Tibial artery (tissue), 4 donors: ENCODE data around the gene ZNF146.
A peak's percentile ranks its signal among the peaks of the same experiment; 100 is the strongest.

ENCODE experiments used
- DNase-seq, 2 donors: peaks; one replicate each; pipeline ENCODE4 v3.0.0-alpha.2; 2019
- H3K27ac ChIP-seq, 2 donors: fragments of 200-600 bp; sonication (generic) in 1 of 2; 1 replicate in 1 of 2; 2 replicates in 1 of 2; pipeline ENCODE4 v1.5.1; 2018 to 2019; ENCODE audit warnings: mild to moderate bottlenecking in 1 of 2
- H3K27me3 ChIP-seq, 2 donors: fragments of 200-600 bp; sonication (generic) in 1 of 2; one replicate each; pipeline versions ENCODE4 v1.5.1 to v1.6.0; 2016 to 2019
- H3K36me3 ChIP-seq, 3 donors: fragments of 200-600 bp; sonication (generic) in 2 of 3; one replicate each; pipeline ENCODE4 v1.5.1; 2016 to 2019; ENCODE audit warnings: mild to moderate bottlenecking in 2 of 3
- H3K4me1 ChIP-seq, 4 donors: fragments of 200-600 bp; sonication (generic) in 2 of 4; 1 replicate in 3 of 4; 2 replicates in 1 of 4; pipeline ENCODE4 v1.5.1; 2016 to 2019
- H3K4me3 ChIP-seq, 2 donors: fragments of 200-600 bp; sonication (generic) in 1 of 2; 1 replicate in 1 of 2; 2 replicates in 1 of 2; pipeline ENCODE4 v1.5.1; 2018 to 2019; ENCODE audit warnings: mild to moderate bottlenecking in 2 of 2
- H3K9me3 ChIP-seq, 3 donors: fragments of 200-600 bp; sonication (generic) in 1 of 3; one replicate each; pipeline ENCODE4 v1.5.1; 2016 to 2019
- intact Hi-C: fragments of 100-400 bp; cut with DNase I; formaldehyde crosslinking; loops from one replicate; pipeline ENCODE4 v1.15.0; 2023; ENCODE audit warnings: low total_unique reads
- TF ChIP-seq, protein P1 (sequence below), 2 experiments: fragments of 200-600 bp in 1 of 2; fragments of 450-650 bp in 1 of 2; IDR thresholded peaks; one replicate each; pipeline ENCODE4 v1.5.1; 2017 to 2019; ENCODE audit warnings: antibody characterized with exemption in 2 of 2, mild to moderate bottlenecking in 1 of 2, moderate library complexity in 1 of 2

Gene ZNF146

DNA sequence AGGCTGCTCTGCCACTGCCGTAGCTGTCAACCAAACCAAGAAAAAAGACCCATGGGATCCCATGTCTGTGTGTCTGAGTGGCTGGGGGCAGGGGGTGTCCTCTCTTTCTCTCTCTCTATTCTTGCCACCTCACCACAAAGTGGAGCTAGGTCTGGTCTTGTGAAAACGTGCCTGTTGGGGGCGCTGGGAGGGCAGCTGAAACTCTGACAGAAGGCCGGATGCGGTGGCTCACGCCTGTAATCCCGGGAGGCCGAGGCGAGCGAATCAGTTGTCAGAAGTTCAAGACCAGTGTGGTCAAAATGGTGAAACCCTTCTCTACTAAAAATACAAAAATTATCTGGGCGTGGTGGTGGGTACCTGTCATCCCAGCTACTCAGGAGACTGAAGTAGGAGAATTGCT, 29.2 kb downstream of the ZNF146 start:
- H3K4me1 ChIP-seq: peaks cover 0 to 14% (median 0%) of the 10 kb centered on the region in 4 donors
- DNase-seq: no peak
- intact Hi-C loops: no loop called here
- no peak overlapping the region for H3K4me3 ChIP-seq
- TF ChIP-seq, protein P1, sequence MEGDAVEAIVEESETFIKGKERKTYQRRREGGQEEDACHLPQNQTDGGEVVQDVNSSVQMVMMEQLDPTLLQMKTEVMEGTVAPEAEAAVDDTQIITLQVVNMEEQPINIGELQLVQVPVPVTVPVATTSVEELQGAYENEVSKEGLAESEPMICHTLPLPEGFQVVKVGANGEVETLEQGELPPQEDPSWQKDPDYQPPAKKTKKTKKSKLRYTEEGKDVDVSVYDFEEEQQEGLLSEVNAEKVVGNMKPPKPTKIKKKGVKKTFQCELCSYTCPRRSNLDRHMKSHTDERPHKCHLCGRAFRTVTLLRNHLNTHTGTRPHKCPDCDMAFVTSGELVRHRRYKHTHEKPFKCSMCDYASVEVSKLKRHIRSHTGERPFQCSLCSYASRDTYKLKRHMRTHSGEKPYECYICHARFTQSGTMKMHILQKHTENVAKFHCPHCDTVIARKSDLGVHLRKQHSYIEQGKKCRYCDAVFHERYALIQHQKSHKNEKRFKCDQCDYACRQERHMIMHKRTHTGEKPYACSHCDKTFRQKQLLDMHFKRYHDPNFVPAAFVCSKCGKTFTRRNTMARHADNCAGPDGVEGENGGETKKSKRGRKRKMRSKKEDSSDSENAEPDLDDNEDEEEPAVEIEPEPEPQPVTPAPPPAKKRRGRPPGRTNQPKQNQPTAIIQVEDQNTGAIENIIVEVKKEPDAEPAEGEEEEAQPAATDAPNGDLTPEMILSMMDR (IDR thresholded peaks at IDR 0.05): no peak
- peaks cover 7 to 14% (median 9%) of the 10 kb centered on the region in 3 donors for H3K36me3 ChIP-seq
- peaks cover 0 to 37% (median 7%) of the 10 kb centered on the region in 3 donors for H3K9me3 ChIP-seq
- no peak overlapping the region for H3K27ac ChIP-seq
- H3K27me3 ChIP-seq: no peaks in the 10 kb centered on the region

DNA sequence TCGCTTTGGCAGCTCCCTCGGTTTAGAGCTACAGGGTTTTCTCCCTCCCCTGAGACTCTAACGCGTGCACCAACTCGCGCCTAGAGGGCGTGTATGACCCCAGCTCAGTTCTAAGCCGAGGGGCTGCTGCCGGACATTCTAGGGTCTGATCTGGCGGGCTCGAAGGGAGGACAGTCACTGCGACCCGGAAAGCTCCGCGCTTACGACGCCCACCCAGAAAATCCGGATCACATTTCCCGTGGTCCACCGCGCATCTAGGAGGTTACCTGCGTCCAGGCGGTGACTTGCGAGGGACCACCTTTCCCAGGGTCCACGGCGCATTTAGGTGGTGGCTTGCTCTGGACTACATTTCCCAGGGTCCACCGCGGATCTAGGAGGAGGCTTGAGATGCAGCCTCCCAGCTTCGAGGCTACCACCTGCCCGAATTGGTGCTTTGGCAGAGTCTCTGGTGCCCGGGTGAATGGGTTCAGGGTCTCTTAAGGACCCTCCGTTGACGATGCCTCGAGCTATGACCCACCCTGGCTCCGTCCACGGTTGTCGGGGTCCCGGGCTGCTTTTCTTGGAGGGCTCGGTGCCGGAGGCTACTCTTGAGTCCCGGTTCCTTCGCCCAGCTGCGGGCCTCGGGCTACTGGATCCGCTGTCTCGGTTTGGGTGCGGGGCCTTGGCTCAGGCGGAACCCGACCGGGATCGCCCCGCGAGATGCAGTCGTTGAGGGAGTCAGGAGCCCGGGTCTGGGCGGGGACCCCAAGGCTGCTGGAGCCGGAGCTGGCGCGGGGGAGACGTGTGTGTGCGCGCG, 30.5 kb downstream of the ZNF146 start:
- Histone ChIP-seq H3K9me3 (peaks cover 0 to 29% (median 7%) of the 10 kb centered on the region in 3 donors), H3K27me3 (no peaks in the 10 kb centered on the region), H3K27ac (no peak overlapping the region), H3K4me3 (peak overlapping the region; percentile 9 to 30), H3K36me3 (peaks cover 0 to under 1% (median 0%) of the 10 kb centered on the region in 3 donors), H3K4me1 (peaks cover 0 to 14% (median 0%) of the 10 kb centered on the region in 4 donors)
- no peak for DNase-seq
- TF ChIP-seq, protein P1 (IDR thresholded peaks at IDR 0.05): no peak
- intact Hi-C loops: no loop called here

DNA sequence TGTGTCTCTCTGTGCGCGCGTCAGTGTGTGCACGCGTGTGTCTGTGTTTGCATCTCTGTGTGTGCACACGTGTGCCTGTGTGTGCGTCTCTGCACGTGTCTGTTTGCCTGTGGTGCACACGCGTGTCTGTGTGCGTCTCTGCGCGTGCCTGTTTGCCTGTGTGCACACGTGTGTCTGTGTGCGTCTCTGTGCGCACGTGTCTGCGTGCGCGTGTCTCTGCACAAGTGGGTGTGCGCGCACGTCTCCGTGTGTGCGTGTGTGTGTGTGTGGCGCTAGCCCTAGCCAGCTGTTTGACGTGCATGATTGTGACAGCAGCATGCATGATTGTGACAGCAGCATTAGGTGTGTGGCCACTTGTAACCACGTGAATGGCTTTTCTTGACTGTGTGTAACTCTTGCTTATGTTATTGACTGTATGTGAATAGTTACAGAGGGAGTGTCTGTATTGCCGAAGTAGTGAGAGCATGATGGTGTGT, 31.1 kb downstream of the ZNF146 start:
- peaks cover 0 to 23% (median 7%) of the 10 kb centered on the region in 3 donors for H3K9me3 ChIP-seq
- DNase-seq: no peak
- intact Hi-C loops: no loop called here
- no peak overlapping the region for H3K27ac ChIP-seq
- H3K4me3 ChIP-seq: peak overlapping the region in 1 of 2 donors; percentile 30
- no peaks in the 10 kb centered on the region for H3K36me3 ChIP-seq
- peaks cover 0 to 14% (median 0%) of the 10 kb centered on the region in 4 donors for H3K4me1 ChIP-seq
- no peaks in the 10 kb centered on the region for H3K27me3 ChIP-seq
- TF ChIP-seq, protein P1 (IDR thresholded peaks at IDR 0.05): no peak

DNA sequence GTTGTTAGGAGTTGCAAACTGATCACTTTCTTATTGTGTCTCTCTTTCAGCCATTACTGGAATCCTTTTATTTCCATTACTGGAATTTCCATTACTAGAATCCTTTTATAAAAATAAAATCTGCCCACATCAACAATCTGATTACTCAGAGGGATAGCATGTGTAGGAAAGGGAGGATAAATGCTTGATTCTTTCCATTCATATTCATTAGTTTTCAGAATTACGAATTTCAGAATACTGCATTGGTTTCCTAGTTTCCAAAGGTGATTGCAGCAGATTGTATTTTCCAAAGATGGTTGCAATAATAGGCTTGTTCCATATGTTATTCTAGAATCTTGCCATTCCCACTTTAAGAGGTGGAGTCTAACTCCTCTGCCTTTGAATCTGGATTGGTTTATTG, 37.1 kb downstream of the ZNF146 start:
- TF ChIP-seq, protein P1 (IDR thresholded peaks at IDR 0.05): no peak
- intact Hi-C loops: no loop called here
- Histone ChIP-seq H3K4me1 (peaks cover 0 to 4% (median 0%) of the 10 kb centered on the region in 4 donors), H3K36me3 (peaks cover 9 to 26% (median 14%) of the 10 kb centered on the region in 3 donors), H3K4me3 (no peak overlapping the region), H3K27ac (no peak overlapping the region), H3K9me3 (peaks cover 0 to 17% (median 0%) of the 10 kb centered on the region in 3 donors), H3K27me3 (no peaks in the 10 kb centered on the region)
- DNase-seq: no peak

DNA sequence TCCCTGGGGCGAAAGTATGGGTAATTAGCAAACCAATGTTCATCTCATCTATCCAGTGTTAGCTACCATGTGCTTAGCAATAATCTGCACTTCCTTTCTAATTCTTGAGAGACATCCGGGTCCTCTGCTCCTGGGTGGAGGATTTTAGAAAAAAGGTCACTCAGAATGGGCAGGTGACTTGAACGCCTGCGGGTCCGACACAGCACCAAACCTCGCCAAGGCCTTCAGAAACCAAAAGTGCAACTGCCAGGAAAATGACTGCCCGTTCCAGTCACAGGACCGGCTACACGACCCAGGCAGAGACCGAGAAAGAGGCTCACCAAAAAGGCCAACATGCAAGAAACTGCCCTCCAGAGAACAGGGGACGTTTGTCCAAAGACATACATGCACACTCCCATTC, 39.9 kb downstream of the ZNF146 start:
- TF ChIP-seq, protein P1 (IDR thresholded peaks at IDR 0.05): no peak
- Histone ChIP-seq H3K4me3 (no peak overlapping the region), H3K36me3 (peaks cover 9 to 26% (median 14%) of the 10 kb centered on the region in 3 donors), H3K4me1 (peaks cover 0 to 9% (median 0%) of the 10 kb centered on the region in 4 donors), H3K27me3 (no peaks in the 10 kb centered on the region), H3K9me3 (peaks cover 0 to 23% (median 0%) of the 10 kb centered on the region in 3 donors), H3K27ac (no peak overlapping the region)
- intact Hi-C loops: no loop called here
- no peak for DNase-seq
